ENCODE measurements around the gene SENP8. TPM values are rescaled to one million over a fixed set of nuclear protein-coding genes. Genes with fewer than 3 reads are reported as not detected.

Gene SENP8
- 1 to 10 TPM in 3 of 4 donors, under 1 TPM in 1; 0.75 to 2.3 (median 1.9) TPM for total RNA-seq

DNA sequence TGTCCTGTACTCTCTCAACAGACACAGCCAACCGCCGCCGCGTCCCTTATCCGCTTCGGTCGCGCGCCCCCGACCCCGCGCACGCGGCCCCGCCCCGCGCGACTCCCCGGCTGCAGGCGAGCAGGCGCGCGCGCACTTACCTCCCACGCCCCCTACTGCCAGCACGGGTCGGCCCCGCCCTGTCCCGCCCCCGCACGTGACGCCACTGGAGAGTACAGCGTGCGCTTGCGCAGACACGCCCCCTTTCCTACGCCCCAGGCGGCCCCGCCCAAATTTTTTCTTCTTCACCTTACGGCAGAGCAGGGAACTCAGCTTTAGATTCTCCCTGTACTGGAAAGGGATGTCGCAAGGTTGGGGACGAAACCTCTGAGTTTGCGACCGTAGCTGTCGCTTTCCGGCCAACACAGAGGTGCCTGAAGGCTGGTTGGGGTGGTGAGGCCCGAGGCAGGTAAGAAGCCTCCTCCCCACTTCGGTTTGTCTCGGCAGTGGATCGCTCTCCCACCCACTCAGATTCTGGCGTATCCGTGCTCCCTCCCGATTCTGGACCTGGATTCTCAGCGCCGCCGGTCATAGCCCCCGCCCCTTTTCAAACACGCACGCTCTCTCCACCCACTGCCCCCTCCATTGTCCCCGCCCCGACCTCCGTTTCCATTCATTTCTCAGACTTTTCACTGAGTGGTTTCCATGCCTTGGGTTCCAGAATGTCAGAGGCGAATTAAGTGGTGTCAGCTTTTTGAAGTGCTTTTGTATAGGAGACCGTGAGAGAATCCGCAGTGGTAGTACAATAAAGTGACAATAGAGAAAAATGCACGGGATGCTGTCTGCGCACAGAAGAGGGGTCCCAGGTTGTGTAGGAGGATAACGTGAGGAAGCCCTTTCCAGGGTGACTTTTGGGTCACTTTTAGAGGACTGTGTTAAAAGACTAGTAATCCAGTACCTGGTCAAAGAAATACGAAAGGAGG, at the start of gene SENP8, which contains the start of gene MYO9A:
Gene SENP8 (plus strand): TSS at position 387 of the 962 bp plus-strand sequence. CDS start 21,221 bp downstream, outside the sequence.
Gene MYO9A (minus strand): TSS at position 134 of the 962 bp plus-strand sequence. CDS start 71,587 bp downstream, outside the sequence.
- TF ChIP-seq, protein P1, sequence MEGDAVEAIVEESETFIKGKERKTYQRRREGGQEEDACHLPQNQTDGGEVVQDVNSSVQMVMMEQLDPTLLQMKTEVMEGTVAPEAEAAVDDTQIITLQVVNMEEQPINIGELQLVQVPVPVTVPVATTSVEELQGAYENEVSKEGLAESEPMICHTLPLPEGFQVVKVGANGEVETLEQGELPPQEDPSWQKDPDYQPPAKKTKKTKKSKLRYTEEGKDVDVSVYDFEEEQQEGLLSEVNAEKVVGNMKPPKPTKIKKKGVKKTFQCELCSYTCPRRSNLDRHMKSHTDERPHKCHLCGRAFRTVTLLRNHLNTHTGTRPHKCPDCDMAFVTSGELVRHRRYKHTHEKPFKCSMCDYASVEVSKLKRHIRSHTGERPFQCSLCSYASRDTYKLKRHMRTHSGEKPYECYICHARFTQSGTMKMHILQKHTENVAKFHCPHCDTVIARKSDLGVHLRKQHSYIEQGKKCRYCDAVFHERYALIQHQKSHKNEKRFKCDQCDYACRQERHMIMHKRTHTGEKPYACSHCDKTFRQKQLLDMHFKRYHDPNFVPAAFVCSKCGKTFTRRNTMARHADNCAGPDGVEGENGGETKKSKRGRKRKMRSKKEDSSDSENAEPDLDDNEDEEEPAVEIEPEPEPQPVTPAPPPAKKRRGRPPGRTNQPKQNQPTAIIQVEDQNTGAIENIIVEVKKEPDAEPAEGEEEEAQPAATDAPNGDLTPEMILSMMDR (IDR thresholded peaks at IDR 0.05; ENCODE audit: low read depth), result no peak

DNA sequence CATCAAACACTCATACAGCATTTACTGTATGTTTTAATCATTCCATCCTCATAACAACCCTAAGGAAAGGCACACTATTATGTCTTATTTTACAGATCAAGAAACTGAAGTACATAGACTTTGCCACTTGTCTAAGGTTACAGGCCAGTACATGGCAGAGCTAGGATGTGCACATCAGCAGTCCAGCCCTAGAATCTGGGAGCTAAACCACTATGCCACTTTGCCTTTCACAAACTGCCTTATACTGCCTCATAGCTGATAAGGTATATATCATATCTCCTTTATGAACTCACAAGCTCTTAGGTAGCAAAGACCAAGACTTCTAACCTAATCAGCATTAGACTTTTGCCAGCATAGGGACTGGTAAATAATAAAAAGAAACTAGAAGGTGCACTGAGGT, 49.3 kb upstream of the SENP8 start:
- TF ChIP-seq, protein P1 (IDR thresholded peaks at IDR 0.05; ENCODE audit: low read depth), result no peak

DNA sequence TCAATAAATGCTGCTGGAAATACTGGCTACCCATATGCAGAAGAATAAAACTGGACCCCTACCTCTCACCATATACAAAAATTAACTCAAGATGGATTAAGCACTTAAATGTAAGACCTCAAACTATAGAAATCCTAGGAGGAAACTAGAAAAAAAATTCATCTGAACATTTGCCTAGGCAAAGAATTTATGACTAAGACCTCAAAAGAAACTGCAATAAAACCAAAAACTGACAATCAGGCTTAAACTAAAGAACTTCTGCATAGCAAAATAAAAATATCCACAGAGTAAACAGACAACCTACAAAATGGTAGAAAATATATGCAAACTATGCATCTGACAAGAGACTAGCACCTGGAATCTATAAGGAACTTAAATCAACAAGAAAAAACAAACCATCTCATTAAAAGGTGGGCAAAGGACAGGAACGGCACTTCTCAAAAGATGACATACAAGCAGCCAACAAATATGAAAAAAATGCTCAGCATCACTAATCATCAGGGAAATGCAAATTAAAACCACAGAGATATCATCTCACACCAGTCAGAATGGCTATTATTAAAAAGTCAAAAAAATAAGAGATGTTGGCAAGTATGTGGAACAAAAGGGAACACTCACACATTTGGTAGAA, 47.3 kb upstream of the SENP8 start:
- TF ChIP-seq, protein P1 (IDR thresholded peaks at IDR 0.05; ENCODE audit: low read depth), result no peak

DNA sequence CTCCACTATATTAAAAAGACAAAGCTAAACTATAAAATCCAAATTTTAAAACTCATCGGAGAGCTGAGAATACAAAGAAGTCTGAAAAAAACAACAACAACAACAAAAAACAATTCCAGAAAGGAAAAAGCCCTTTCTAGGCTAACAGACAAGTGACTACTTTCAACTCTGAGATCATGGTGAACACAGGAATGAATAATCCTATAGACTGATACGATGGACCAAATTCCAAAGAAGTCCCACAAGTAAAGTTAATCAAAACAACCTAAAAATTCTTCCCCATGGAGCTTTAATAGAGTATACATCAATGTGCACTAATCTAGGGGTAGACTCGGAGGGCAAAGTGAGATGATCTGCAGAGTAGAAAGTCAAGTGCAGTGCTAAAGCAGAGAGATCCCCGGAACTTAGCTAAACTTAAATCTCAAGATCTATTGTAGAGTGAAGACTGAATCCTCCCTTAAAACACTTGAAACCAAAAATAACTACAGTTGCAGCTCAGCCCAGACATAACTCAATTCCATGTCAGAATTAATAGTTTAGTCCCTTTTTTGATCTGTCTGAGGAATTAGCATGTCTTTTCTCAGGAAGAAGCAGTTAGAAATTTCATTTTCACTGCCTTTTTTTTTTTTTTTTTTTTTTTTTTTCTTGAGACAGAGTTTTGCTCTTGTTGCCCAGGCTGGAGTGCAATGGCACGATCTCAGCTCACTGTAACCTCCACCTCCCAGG, 43.7 kb upstream of the SENP8 start:
- TF ChIP-seq, protein P1 (IDR thresholded peaks at IDR 0.05; ENCODE audit: low read depth), result no peak

DNA sequence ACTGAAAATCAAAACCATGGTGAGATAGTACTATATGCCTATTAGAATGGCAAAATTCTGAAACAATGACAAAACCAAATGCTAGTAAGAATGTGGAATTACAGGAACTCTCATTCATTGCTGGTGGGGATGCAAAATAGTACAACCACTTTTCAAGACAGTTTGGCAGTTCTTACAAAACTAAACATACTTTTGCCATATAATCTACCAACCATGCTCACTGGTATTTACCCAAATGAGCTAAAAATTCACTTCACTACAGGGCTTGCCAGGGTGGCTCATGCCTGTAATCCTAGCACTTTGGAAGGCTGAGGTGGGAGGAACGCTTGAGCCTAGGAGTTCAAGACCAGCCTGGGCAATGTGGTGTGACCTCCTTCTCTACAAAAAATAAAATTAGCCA, 40.3 kb upstream of the SENP8 start:
- TF ChIP-seq, protein P1 (IDR thresholded peaks at IDR 0.05; ENCODE audit: low read depth), result no peak

DNA sequence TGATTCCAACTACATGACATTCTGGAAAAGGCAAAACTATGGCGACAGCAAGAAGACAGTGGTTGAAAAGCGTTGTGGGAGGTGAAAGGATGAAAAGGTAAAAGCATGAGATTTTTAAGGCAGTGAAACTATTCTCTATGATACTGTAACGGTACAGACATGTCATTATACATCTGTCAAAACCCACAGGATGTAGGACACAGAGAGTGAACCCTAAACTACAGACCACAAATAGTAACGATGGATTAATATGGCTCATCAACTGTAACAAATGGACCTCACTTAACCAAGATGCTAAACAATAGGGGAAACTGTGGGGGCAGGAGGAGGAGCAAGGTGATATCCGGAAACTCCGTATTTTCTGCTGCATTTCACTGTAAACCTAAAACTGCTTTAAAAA, 39.3 kb upstream of the SENP8 start:
- TF ChIP-seq, protein P1 (IDR thresholded peaks at IDR 0.05; ENCODE audit: low read depth), result no peak

All from subcutaneous adipose tissue (tissue), 4 donors.